Fibroblast of upper back skin (primary cell): ENCODE measurements around the gene ZNF451.
A peak's percentile ranks its signal among the peaks of the same experiment; 100 is the strongest.

Source experiments
- DNase-seq: peaks from one replicate; pipeline ENCODE4 v3.0.0-alpha.2; 2013

The ZNF451 gene

GRCh38 chr6:57097596-57097995 is 7.6 kb downstream of the ZNF451 start:
- DNase-seq: peak; percentile 35

GRCh38 chr6:57102976-57103375 is 13.0 kb downstream of the ZNF451 start:
- DNase-seq: peak; percentile 16

- no peak for DNase-seq
These were observed 14.3 kb downstream of the ZNF451 start for GRCh38 chr6:57104336-57104735.

GRCh38 chr6:57106990-57107389 is 17.0 kb downstream of the ZNF451 start:
- DNase-seq: no peak

- DNase-seq: no peak
These were observed 18.7 kb downstream of the ZNF451 start for GRCh38 chr6:57108691-57109090.

GRCh38 chr6:57109880-57110279 is 19.9 kb downstream of the ZNF451 start:
- peak; percentile 59 for DNase-seq

- no peak for DNase-seq
These were observed 23.1 kb downstream of the ZNF451 start for GRCh38 chr6:57113105-57113504.

GRCh38 chr6:57116776-57117175 is 26.8 kb downstream of the ZNF451 start:
- DNase-seq: no peak

- DNase-seq: no peak
These were observed 27.8 kb downstream of the ZNF451 start for GRCh38 chr6:57117796-57118195.

GRCh38 chr6:57123111-57123510 is 33.1 kb downstream of the ZNF451 start:
- no peak for DNase-seq

- no peak for DNase-seq
These were observed 37.8 kb downstream of the ZNF451 start for GRCh38 chr6:57127763-57128162.

GRCh38 chr6:57130661-57131177 is 40.7 kb downstream of the ZNF451 start:
- peak; percentile 3 for DNase-seq

GRCh38 chr6:57134954-57135353 is 45.0 kb downstream of the ZNF451 start:
- DNase-seq: no peak

GRCh38 chr6:57135885-57136284 is 45.9 kb downstream of the ZNF451 start:
- DNase-seq: peak; percentile 20

- no peak for DNase-seq
These were observed 47.4 kb downstream of the ZNF451 start for GRCh38 chr6:57137350-57137749.

GRCh38 chr6:57138026-57138425 is 48.0 kb downstream of the ZNF451 start:
- DNase-seq: no peak

- no peak for DNase-seq
These were observed 51.6 kb downstream of the ZNF451 start for GRCh38 chr6:57141451-57142177.

GRCh38 chr6:57142178-57142525 is 52.2 kb downstream of the ZNF451 start:
- no peak for DNase-seq

- DNase-seq: no peak
These were observed 53.7 kb downstream of the ZNF451 start for GRCh38 chr6:57143690-57144089.

- DNase-seq: peak; percentile 18
These were observed 57.4 kb downstream of the ZNF451 start for GRCh38 chr6:57147401-57147800.

- no peak for DNase-seq
These were observed 58.2 kb downstream of the ZNF451 start for GRCh38 chr6:57147955-57148858.

GRCh38 chr6:57158658-57159057 is 68.7 kb downstream of the ZNF451 start:
- no peak for DNase-seq

GRCh38 chr6:57159127-57159526 is 69.1 kb downstream of the ZNF451 start:
- DNase-seq: no peak

- DNase-seq: no peak
These were observed 72.0 kb downstream of the ZNF451 start for GRCh38 chr6:57162028-57162427.
